Pancreas (tissue), 10 donors: ENCODE results near the gene SACM1L. TPM values are rescaled to one million over a fixed set of nuclear protein-coding genes. Genes with fewer than 3 reads are reported as not detected.
A peak's percentile ranks its signal among the peaks of the same experiment; 100 is the strongest.

Experiments
- ATAC-seq, 4 donors: fragments of 200-7000 bp; cut with Tn5 transposase; one replicate each; pipeline versions ENCODE4 v1.8.0 to v1.9.1; 2020; ENCODE audit warnings: mild to moderate bottlenecking in 4 of 4, moderate library complexity in 4 of 4
- DNase-seq, 6 donors: peaks; one replicate each; pipeline ENCODE4 v3.0.0-alpha.2; 2020
- FAIRE-seq: peaks from 2 replicates; lab custom pipeline; 2012; peaks lifted over from hg19 to GRCh38; lab: Jason Lieb, UNC
- H3K27ac ChIP-seq, 4 donors: fragments of 200-600 bp; sonication (generic); 1 replicate in 3 of 4; 2 replicates in 1 of 4; pipeline versions ENCODE4 v1.5.0 to v1.8.0; 2020
- H3K27me3 ChIP-seq, 4 donors: fragments of 200-600 bp; one replicate each; pipeline ENCODE4 v1.8.0; 2021
- H3K36me3 ChIP-seq, 3 donors: fragments of 200-600 bp; sonication (generic) in 1 of 3; one replicate each; pipeline versions ENCODE4 v1.5.0 to v1.8.0; 2020 to 2021
- H3K4me1 ChIP-seq, 3 donors: fragments of 200-600 bp; one replicate each; pipeline ENCODE4 v1.8.0; 2021
- H3K4me3 ChIP-seq, 4 donors: fragments of 200-600 bp; sonication (generic) in 2 of 4; one replicate each; pipeline versions ENCODE4 v1.5.0 to v1.8.0; 2020 to 2021
- H3K9me3 ChIP-seq, 4 donors: fragments of 200-600 bp; one replicate each; pipeline ENCODE4 v1.8.0; 2021
- CTCF ChIP-seq, 4 donors: fragments of 200-600 bp; sonication (generic) in 3 of 4; IDR thresholded peaks; one replicate each; pipeline versions ENCODE4 v1.5.0 to v1.8.0; 2021; ENCODE audit warnings: antibody characterized with exemption in 4 of 4
- WGBS, 2 donors: extraction: QIAGEN DNeasy Blood & Tissue Kit; methylation state at CpG; one replicate each; pipeline ENCODE4 v1.1.7; 2013; 5-methylcytosine and 5-hydroxymethylcytosine counted together
- intact Hi-C, 3 donors: fragments of 100-400 bp; cut with DNase I; formaldehyde crosslinking; loops; one replicate each; pipeline versions ENCODE4 v1.11.1 to v1.14.2; 2022
- polyA plus RNA-seq, 2 donors: library from polyadenylated mRNA; stranded (reverse); fragments of 200-250 nt; gene quantifications; one replicate each; pipeline ENCODE4 v1.2.3, GENCODE V29; 2013
- total RNA-seq, 6 donors: library from RNA; stranded (reverse); fragmentation: NEBNext Ultra II Directional in 4 of 6; extraction: Animal tissue kit (Norgen Biotek cat#: 25700) in 4 of 6; gene quantifications; one replicate each; pipeline versions ENCODE4 v1.2.1 to v1.2.4, GENCODE V29; 2021 to 2023
- donor health status: healthy with polysubstance abuse.
- donor health status: DM: no; HTN: no; CAD: no; lungs with moderate emphysema.
- donor health status: DM: no; HTN: no; CAD: no.
- donor health status: control.
- donor health status: control.
- donor health status: Bipolar disorder and iron deficiency.
- donor health status: DM: yes; HTN: yes; CAD: no.
- donor health status: DM: no; HTN: no; CAD: no.
- donor health status: DM: no; HTN: no; CAD: no.
- donor health status: DM: yes; HTN: yes; CAD: no.

Gene SACM1L
- total and polyA plus RNA-seq, 8 donors = 15.4 to 29.8 (median 18.7) TPM

DNA sequence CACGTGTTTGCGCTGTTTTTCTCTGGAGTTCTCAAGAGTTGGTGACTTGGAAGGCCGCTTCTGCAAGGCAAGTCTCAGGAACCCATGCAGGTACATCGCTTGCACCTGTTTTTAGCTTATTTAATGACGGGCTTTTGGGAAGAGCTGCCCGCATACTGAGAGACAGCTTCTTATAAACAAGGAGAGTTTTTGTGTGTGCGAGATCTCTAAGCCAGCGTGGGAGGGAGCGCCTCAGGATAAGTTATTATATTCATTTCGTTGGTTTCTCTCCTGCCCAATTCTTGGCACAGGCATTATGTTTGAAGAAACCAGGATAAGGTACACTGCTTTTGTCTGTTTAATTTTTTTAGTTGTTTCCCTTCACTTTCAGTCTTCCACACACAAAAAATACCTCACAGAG lies 11.4 kb upstream of the SACM1L start:
- H3K9me3 ChIP-seq = no peaks in the 10 kb centered on the region
- FAIRE-seq (no peak), DNase-seq (no peak), ATAC-seq (no peak)
- no peak overlapping the region for H3K4me3 ChIP-seq
- no peaks in the 10 kb centered on the region for H3K4me1 ChIP-seq
- H3K27me3 ChIP-seq = no peaks in the 10 kb centered on the region
- H3K36me3 ChIP-seq = peaks cover 0 to 34% (median 10%) of the 10 kb centered on the region in 3 donors
- H3K27ac ChIP-seq = no peak overlapping the region
- intact Hi-C loops = no loop called here
- 91 to 93% methylated on average over 10 of the region's 10 CpGs for WGBS, 2 donors
- no peak for TF ChIP-seq CTCF (IDR thresholded peaks at IDR 0.05)

GRCh38 chr3:45679805-45680204 lies 9.4 kb upstream of the SACM1L start:
- intact Hi-C loops = no loop called here
- Histone ChIP-seq H3K27ac (no peak overlapping the region), H3K27me3 (no peaks in the 10 kb centered on the region), H3K4me1 (no peaks in the 10 kb centered on the region), H3K4me3 (no peak overlapping the region), H3K9me3 (no peaks in the 10 kb centered on the region), H3K36me3 (peaks cover 0 to 21% (median 10%) of the 10 kb centered on the region in 3 donors)
- no peak for TF ChIP-seq CTCF (IDR thresholded peaks at IDR 0.05)
- 90 to 91% methylated on average over 8 of the region's 8 CpGs for WGBS, 2 donors
- DNase-seq (no peak), ATAC-seq (peak in 1 of 4 donors; percentile 45), FAIRE-seq (no peak)

DNA sequence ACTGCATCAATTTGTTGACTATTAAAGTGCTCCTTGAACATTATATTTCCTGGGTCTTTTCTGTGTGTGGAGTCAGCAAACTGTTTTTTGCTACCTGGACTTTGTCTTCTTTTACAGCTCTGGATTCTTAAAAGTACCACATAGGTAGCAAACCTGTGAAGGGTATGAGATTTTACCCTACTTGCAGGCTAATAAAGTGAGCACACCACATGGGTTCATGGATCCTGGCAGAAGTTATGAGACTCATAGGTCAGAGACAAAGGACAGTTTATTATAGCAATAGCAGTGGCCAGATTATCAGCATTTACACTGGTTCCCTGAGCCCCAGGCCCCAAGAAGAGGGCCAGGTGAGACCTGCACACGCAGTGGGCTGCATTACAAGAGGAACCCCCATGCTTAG lies 8.0 kb upstream of the SACM1L start:
- 96% methylated on average over 1 of the region's 1 CpG for WGBS, 2 donors
- TF ChIP-seq CTCF (IDR thresholded peaks at IDR 0.05) = no peak
- no peaks in the 10 kb centered on the region for H3K27me3 ChIP-seq
- H3K36me3 ChIP-seq = peaks cover 0 to 19% (median 10%) of the 10 kb centered on the region in 3 donors
- no peak overlapping the region for H3K27ac ChIP-seq
- FAIRE-seq (no peak), DNase-seq (no peak), ATAC-seq (no peak)
- intact Hi-C loops = no loop called here
- H3K4me1 ChIP-seq = no peaks in the 10 kb centered on the region
- no peaks in the 10 kb centered on the region for H3K9me3 ChIP-seq
- no peak overlapping the region for H3K4me3 ChIP-seq

DNA sequence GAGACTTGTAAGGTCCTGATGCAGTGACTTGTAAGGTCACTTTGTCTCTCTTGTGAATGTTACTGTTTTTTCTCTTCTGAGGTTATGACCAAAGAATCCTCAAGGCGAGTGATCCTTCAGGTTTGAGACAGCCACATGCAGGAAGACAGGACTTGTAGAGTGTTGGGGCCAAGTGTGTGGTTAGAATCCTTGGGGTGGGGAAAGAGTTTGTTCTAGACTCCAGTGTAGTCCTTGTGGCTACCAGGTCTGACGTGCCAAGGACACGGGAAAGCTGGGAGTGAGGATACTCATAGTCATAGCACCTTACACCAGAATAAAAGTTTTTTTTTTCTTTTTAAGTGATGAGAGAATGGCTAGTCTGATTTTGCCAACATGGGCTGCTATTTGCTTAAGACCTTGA lies 7.3 kb upstream of the SACM1L start:
- no peak overlapping the region for H3K4me3 ChIP-seq
- 94 to 95% methylated on average over 3 of the region's 3 CpGs for WGBS, 2 donors
- no peak overlapping the region for H3K27ac ChIP-seq
- no peaks in the 10 kb centered on the region for H3K4me1 ChIP-seq
- H3K27me3 ChIP-seq = no peaks in the 10 kb centered on the region
- no peak for TF ChIP-seq CTCF (IDR thresholded peaks at IDR 0.05)
- H3K9me3 ChIP-seq = no peaks in the 10 kb centered on the region
- FAIRE-seq = no peak
- peaks cover 0 to 19% (median 6%) of the 10 kb centered on the region in 3 donors for H3K36me3 ChIP-seq
- no peak for DNase-seq
- intact Hi-C loops = no loop called here
- ATAC-seq = no peak

GRCh38 chr3:45682311-45682710 lies 6.9 kb upstream of the SACM1L start:
- Histone ChIP-seq H3K4me1 (no peaks in the 10 kb centered on the region), H3K9me3 (no peaks in the 10 kb centered on the region), H3K36me3 (peaks cover 0 to 16% (median 5%) of the 10 kb centered on the region in 3 donors), H3K27me3 (no peaks in the 10 kb centered on the region), H3K4me3 (no peak overlapping the region), H3K27ac (no peak overlapping the region)
- WGBS, 2 donors = 94 to 96% methylated on average over 2 of the region's 2 CpGs
- TF ChIP-seq CTCF (IDR thresholded peaks at IDR 0.05) = no peak
- ATAC-seq (no peak), DNase-seq (no peak), FAIRE-seq (no peak)
- intact Hi-C loops = no loop called here
